Activated CD4-positive, CD25-positive, alpha-beta regulatory T cell treated with anti-CD3 and anti-CD28 coated beads, Interleukin-2, amount 50 U/mL, for 16 hours (primary cell): ENCODE data around the gene NBPF15.
A peak's percentile ranks its signal among the peaks of the same experiment; 100 is the strongest.
"Not testable (repeated sequence)": the region's sequence is repeated elsewhere in the genome, so short reads cannot be mapped to it uniquely, and the experiment has no call there.

Experiments
- DNase-seq: peaks from one replicate; pipeline ENCODE4 v3.0.0-alpha.2; 2020; ENCODE audit warnings: low read depth, low spot score

NBPF15 gene, protein sequence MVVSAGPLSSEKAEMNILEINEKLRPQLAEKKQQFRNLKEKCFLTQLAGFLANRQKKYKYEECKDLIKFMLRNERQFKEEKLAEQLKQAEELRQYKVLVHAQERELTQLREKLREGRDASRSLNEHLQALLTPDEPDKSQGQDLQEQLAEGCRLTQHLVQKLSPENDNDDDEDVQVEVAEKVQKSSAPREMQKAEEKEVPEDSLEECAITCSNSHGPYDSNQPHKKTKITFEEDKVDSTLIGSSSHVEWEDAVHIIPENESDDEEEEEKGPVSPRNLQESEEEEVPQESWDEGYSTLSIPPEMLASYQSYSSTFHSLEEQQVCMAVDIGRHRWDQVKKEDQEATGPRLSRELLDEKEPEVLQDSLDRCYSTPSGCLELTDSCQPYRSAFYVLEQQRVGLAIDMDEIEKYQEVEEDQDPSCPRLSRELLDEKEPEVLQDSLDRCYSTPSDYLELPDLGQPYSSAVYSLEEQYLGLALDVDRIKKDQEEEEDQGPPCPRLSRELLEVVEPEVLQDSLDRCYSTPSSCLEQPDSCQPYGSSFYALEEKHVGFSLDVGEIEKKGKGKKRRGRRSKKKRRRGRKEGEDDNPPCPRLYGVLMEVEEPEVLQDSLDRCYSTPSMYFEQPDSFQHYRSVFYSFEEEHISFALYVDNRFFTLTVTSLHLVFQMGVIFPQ

DNA sequence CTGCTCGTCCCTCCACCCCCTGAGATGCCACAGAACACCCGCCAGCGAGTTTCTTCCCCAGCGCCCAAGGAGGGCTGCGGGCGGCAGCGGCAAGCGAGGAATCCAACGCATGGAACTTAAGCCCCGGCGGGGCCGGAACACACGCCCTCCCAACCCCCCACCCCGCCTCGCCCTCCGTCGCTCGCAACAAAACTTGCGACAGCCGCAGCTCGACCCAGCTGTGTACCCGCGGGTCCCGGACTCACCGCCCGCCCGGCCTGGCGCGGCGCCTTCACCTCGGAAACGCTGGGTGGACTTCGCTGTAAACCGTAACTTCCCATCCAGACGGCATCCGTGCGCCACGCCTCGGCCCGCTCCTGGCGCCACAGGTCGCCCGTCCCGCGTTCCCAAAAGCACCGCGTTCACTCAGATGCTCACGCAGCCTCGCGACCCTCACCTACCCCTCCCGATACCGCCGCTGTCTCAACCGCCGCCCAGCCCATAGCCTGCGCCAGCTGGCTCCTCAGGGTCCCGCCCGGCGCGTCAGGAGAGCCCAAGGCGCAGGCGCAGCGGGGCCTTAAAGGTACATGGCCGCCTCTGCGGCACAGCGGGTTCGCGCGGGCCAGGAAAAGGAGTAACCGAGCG is at the start of gene NBPF15:
Gene NBPF15, minus strand, starts transcription at position 534 of the 624 bp plus-strand sequence. CDS start 21,666 bp downstream, outside the sequence.
- DNase-seq = peak; percentile 38

DNA sequence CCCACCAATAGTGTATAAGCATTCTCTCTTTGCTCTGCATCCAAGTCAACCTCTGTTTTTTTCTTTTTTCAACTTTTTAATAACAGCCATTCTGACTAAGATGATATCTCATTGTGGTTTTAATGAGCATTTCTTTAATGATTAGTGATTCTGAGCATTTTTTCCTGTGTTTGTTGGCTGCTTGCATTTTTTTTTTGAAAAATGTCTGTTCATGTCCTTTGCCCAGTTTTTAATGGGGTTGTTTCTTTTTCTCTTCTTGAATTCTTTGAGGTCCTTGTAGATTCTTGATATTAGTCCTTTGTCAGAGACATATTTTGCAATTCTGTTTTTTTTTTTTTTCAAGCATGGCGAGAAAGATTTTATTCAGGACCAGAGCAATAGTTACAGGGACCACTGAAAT is 35.0 kb upstream of the NBPF15 start:
- not testable (repeated sequence) for DNase-seq

DNA sequence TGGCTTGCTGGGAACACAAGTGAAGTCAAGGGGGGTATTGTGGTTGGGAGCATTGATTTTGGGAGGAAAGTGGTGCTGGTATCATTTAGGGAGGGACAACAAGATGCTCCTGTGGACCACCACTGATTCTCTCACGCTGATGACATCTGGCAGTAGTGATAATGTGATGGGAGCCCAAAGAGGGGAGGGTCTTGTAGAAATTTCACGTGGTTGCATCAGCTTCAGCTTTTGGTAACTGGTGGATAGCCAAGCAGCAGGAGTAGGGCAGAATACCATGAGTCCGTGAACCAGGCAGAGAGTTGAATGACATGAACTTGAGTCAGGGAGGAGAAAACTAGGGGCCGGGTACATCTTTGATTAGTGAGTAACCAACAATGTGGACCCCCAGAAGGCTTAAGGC is 32.7 kb upstream of the NBPF15 start:
- not testable (repeated sequence) for DNase-seq

DNA sequence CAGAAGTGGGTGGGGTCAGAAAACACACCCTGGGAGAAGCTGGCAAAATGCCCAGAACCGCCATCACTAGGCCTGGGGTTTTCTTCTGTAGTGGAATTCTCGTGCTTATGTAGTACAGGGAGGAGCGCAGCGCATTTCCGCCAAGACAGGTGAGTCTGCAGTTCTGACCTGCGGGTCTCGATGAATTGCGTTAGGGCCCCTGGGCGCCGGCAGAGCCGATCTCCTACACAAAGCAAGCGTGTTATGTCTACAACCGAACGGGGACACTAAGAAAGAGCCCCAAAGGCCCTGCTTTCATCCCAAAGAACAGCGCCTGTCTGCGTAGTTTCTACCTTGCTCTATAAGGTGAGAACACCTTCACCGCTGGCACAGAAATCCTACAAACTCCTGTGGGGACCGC is 28.9 kb upstream of the NBPF15 start:
- DNase-seq = not testable (repeated sequence)

DNA sequence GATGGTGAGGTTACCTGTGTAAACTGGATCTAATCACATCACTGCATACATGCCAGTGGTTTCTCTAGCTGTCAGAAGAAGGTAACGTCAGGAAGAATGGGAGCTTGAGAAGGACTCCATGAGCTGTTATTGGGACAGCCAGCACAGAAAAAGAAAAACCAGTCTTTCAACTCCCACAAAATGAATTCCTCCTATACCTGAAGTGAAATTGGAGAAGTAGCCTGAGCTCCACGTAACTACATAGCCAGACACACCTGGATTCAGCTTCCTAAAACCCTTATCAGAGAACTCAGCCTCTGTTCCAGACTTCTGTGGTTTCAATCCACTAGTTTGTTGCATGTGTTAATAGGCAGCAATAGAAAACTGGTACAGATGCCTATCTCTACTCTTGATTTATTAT is 25.5 kb upstream of the NBPF15 start:
- not testable (repeated sequence) for DNase-seq

DNA sequence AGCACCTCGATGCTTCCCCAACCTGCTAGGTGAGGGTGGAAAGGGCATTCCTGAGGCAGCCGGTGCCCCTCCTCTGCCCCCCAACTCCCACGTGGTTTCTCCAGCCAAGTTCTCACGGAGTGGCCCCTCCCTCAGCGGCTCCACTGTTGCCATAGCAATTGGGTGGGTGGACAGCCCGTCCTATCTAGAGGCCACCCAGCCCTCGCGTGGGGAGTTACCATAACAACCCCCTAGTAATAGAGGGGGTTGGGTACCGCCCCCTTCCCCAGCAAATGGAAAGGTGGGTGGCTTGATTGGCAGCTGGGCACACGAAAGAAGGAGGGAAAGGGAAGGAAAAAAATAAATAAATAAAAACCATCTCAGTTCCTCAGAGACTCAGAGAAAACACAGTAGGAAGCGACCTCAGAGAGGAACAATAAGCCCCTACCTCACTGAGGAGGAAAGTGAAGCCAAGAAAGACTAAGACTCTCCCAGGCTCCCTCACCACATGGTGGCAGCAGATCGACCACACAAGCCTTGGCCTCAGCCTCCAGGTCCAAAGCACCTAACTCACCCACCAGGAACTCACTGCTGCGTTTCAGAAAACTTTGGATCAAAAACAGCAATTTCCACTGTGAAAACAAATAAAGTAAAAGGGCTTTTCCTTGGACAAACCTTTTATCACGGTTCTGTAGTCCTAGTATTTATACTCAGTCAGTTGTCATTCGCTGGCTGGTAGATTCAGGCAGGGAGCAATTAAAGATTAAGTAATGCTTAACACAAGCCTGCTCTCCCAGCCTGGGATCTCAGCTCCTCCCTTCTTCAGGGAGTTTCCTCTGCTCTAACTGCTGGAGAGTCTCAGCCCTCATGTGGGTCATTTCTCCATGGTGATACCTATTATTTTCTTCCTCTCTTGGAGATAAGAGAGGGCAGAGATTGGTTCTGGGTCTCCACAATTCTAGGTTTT is 23.9 kb upstream of the NBPF15 start:
- not testable (repeated sequence) for DNase-seq

DNA sequence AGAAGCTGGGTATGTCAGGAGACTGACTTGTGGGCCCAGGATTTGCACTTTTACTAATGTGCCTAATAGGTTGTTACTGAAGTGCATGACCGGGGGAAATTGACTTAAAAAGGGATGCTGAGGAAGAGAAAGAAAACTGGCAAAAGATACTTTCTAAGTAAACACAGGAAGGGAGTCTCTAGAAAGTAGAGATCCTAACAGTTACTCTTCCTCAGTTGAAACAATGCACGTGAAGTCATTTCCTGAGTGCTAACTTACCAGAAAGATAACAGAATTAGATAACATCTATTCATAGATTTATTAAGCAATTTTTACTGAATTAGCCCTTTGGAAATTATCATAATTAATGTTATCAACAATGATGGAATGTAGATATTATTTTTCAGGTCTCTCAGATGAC is 12.4 kb upstream of the NBPF15 start:
- DNase-seq = not testable (repeated sequence)

DNA sequence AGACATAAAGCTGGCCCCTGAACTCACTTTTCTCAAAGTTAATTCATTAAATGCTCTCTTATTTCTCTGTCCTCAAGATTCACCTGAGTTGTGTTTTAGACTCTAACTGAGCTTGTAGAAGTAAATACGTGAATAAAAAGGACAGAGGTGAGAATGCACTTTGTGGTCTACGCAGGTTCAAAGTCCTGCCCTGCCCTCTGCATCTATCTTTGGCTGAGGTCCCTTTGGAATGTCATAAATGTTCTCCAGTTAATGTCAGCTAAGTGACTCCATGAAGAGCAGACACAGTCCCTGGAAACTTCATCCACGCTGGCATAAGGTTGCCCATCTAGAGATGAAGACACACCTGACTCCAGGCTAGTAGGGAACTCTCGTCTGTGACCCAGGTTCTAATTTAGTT is 10.0 kb upstream of the NBPF15 start:
- DNase-seq = not testable (repeated sequence)

DNA sequence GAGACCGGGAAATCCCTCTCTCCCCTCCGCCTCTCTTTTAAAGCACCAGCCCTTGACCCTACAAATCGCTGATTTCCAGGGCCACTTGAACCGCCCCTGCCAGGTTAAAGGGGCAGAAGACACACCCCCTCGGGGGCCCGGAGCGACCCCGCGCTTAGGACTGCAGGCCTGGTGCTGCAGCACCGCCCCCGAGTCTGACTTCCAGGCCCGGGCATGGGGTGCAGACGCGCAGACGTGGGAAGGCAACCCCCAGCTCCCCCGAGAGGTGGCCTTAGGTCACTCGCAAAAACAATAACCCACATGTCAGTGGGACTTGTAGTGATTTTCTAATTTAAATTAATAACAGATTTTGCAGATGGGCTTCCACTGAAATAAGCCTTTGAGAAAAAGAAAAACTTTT is 309 bp upstream of the NBPF15 start:
- DNase-seq = not testable (repeated sequence)

DNA sequence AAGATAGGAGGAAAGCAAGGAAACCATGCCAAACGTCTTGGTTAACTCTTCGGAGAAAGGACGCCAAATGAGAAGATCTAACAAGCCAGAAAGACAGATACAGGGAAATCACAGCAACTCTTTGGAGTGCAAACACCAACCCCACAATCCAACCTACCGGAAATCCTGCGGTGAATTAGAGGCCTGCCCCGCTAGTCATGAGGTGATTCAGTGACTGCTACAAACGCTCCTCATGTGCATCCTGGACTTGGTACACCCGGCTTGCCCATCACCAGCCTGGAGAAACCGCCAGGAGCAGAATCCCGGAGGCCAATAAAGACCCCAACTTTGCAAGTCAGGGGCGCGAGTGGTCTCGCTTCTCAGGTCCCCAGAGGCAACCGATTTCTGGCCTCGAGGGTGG is 783 bp downstream of the NBPF15 start:
- DNase-seq = not testable (repeated sequence)

DNA sequence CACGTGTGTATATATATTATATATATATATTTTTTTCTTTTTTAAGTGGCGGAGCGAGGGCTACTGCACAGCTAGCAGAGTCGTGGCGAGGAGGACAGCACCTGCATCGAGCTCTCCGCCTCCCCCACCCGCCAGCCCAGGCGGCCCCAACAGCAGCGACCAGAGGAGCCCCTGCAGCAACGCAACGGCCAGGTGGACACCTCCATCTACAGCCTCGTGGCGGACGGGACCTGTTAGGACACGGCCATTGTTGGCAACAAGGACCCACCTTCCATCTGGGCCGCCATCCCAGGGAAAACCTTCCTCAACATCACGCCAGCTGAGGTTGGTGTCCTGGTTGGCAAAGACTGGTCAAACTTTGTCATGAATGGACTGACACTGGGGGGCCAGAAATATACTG is 19.1 kb downstream of the NBPF15 start:
- DNase-seq = not testable (repeated sequence)

DNA sequence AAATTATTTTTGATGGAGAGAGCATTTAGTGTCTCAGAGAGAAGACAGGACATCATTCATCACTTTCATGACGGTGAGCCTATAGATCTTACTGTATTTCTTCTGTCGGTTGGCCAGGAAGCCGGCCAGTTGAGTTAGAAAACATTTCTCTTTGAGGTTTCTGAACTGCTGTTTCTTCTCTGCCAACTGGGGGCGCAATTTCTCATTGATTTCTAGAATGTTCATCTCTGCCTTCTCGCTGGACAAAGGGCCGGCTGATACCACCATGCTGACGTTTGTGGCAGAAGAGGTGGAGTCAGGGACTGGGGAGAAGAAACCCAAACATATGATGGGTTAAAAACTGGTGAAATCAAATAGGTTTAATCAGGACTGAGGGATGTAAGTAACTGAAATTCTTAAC is 21.7 kb downstream of the NBPF15 start:
- not testable (repeated sequence) for DNase-seq

DNA sequence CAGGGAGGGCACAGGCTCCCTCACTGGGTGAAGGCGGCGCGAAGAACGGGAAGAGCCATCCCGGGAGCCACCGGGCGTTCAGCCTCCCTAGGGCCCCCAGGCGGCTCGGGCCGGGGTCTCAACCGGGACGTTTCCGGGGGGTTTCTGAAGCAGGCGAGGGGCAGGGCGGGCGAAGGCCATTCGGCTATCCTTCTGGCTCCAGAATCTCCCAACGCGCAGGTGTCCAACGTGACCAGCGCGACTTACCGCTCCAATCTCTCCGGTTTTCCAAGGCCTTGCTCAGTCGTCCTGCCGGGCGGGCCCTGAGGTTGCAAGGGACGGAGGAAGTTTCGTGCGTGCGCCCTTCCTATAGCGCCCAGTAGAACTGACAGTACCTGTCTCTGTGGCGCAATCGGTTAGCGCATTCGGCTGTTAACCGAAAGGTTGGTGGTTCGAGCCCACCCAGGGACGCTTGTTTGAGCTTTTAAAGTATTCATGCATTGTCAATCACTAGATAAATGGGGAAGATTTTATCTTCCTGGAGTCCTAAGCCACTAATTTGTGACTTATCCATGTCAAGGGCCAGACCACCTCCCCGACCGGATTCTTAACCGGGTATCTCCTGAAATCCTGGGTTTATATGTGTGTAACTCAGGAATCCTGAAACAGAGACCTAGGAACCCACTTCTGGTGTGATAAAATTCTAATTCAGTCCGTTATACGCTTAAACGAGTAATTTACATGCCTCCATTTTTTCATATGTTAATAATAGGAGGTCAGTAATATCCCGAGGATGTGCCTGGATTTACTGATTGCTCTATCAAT is 42.4 kb downstream of the NBPF15 start:
- DNase-seq = peak; percentile 37

DNA sequence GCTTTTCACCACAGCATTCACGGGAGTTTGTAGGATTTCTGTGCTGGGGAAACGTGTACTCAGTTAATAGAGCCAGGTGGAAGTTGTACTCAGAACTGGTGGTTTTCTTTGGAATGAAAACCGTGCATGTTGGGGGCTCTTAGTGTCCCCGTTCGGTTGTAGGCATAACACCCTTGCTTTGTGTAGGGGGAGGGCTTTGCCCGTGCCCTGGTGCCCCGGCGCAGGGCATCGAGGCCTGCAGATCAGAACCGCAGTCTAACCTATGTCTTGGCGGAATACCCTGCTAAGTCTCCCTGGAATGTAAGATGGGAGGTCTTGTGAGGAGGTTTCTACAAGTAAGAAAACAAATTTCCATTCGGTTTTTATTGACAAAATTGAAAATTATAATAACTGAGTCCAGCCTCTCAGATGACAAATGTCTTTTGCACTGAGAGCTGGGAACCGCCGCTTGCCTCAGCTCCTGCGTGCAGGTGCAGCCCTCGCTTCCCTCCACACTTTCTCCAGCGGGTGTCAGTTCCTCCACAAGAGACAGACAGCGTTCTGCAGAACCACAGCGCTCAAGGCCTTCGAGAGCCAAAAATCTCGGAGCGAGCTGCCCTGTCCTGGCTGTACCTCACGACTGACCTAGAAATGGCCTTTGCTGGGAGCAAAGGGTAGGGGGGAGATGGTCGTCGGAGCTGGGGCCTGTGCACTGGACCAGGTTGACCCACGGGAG is 47.9 kb downstream of the NBPF15 start:
- not testable (repeated sequence) for DNase-seq

DNA sequence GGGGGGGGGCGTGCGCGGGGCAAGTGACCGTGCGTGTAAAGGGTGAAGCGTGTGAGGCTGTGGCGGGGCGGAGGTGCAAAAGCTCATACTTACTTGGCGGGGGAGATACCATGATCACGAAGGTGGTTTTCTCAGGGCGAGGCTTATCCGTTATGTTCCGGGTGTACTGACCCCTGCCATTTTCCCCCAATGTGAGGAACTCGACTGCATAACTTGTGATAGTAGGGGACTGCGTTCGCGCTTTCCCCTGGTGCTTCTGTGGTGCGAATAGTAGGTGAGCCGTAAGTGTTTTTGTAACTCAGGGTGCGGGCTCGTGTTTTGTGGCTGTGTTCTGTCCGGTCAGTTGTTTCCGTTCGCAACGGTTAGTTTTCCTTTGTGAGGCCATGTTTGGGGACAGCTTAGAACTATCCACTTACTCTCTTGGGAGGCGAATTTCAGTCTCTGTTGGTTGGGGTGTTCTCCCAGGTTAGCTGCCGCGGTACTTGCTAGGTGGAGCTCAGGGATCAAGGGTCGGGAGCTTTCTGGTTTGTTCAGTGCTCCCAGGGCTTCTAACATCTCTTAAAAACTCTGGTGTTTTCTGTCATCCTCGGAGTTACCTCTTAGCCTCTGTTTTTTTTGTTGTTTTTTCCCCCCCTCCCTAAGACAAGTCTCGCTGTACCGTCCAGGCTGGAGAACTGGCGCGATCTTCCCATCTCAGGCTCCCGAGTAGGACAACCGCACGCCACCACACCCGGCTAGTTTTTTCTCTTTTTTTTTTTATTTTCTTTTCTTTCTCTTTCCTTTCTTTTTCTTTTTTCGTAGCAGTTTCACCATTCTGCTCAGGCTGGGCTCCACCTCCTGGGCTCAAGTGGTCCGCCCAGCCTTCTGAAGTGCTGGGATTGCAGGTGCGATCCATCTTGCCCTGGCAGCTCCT is 48.7 kb downstream of the NBPF15 start:
- peak; percentile 82 for DNase-seq

DNA sequence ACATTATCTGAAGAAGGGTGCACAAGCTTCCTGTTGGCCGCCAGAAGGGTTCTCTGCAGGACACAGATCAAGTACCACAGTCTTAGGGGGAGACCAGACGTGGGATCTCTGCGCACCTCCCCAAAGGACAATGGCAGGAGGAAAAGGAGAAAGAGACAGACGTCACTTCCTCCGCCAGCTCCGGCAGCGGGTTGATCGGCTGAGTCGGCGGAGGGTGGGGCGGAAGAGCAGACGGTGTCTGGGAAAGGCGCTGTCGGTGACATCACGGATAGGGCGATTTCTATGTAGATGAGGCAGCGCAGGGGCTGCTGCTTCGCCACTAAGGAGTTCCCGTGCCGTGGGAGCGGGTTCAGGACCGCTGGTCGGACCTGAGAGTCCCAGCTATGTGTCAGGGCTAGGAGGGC is 49.4 kb downstream of the NBPF15 start:
- peak; percentile 61 for DNase-seq

DNA sequence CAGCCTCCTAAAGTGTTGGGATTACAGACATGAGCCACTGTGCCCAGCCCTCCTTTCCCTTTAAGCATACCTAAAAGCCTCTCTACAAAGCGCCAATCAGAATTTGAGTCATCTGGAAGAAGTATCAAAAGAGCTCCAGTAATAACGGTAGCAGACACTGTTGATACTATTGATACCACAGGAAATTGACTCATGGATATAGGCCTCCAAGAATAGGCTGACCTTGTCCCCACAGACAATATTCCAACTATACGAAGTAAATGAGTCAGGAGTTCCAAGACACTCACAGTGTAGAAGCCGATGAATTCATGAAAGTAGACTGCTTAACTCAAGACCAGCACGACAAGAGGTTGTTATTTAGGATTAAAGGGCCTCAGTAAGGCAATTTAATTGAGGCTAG is 58.7 kb downstream of the NBPF15 start:
- not testable (repeated sequence) for DNase-seq

DNA sequence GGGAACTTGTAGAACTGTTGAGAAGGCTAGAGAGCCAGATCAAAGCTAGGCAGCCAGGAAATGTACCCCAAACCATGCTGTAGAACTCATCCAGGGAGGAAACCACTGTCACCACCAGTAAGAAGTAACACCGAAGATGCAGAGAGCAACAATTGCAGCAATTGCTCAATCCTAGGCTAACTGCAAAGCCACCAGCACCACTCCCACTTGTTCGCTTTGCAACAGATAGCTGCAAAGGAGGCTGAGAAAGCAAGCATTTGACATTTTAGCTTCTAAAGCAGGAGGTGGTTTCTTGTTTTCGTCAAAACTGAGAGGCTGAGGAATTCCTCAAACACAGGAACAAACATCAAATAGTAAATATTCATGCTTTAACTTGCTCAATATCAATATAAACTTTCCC is 89.8 kb downstream of the NBPF15 start:
- not testable (repeated sequence) for DNase-seq
